Measurements from ENCODE around the gene MYCBPAP. TPM values are rescaled to one million over a fixed set of nuclear protein-coding genes. Genes with fewer than 3 reads are reported as not detected.

MYCBPAP gene
- total and polyA plus RNA-seq, 2 donors (not counting 3 experiments of a cell fraction or from before 2014, with no cell fraction given) = 0.40 to 0.66 TPM

- TF ChIP-seq MYC (IDR thresholded peaks at IDR 0.05; ENCODE audit: low read depth, low read length) = no peak
- no peak for TF ChIP-seq EZH2 (IDR thresholded peaks at IDR 0.05; ENCODE audit: borderline replicate concordance, low read depth, low read length, severe bottlenecking)
- TF ChIP-seq POLR2A (IDR thresholded peaks at IDR 0.05; ENCODE audit: low read depth, low read length) = no peak
- no peak for TF ChIP-seq FOS (IDR thresholded peaks at IDR 0.05; ENCODE audit: borderline replicate concordance, insufficient read depth, low read length)
- no peak for TF ChIP-seq CTCF (IDR thresholded peaks at IDR 0.05; ENCODE audit: extremely low read depth in 1 of 2, insufficient read depth in 1 of 2, low read depth in 1 of 2, low read length in 2 of 2)
- no peak for TF ChIP-seq MAX (IDR thresholded peaks at IDR 0.05; ENCODE audit: insufficient read depth, insufficient read length)
- no peak for TF ChIP-seq POLR2AphosphoS5 (IDR thresholded peaks at IDR 0.05; ENCODE audit: insufficient read depth, low read depth, low read length)
- no peak for TF ChIP-seq JUN (IDR thresholded peaks at IDR 0.05; ENCODE audit: borderline replicate concordance, insufficient read depth, insufficient read length, low read depth)
- no peak for TF ChIP-seq GATA2 (IDR thresholded peaks at IDR 0.05; ENCODE audit: insufficient read depth, insufficient read length, low read depth, low read length)
- no peak overlapping the region for H3K9ac ChIP-seq (replicated peaks; ENCODE audit: extremely low read depth, insufficient read depth, low read length)
- no peak overlapping the region for H3K4me2 ChIP-seq (ENCODE audit: insufficient read depth, low read length)
- intact Hi-C loops (cut with micrococcal nuclease) (no loop called here), dilution Hi-C loops (cut with MboI; ENCODE audit: extremely low pct_ligation_motif_present, low sequenced_read_pairs) (no loop called here)
- FAIRE-seq = no peak
- H4K20me1 ChIP-seq (replicated peaks; ENCODE audit: control insufficient read depth, extremely low read depth, insufficient read depth, low read length) = no peaks in the 10 kb centered on the region
- no TSS peak for BruUV-seq (replicated peaks)
- H3K36me3 ChIP-seq (ENCODE audit: control insufficient read depth in 2 of 2, extremely low read depth in 1 of 2, insufficient read depth in 2 of 2, low read length in 2 of 2) = no peaks in the 10 kb centered on the region
- ChIA-PET CTCF (no interaction called here), POLR2A (no interaction called here)
- H3K9me1 ChIP-seq (replicated peaks; ENCODE audit: control insufficient read depth, extremely low read depth, insufficient read depth, low read length) = no peaks in the 10 kb centered on the region
- no peak overlapping the region for H3K4me3 ChIP-seq (replicated peaks in 1 of 3; ENCODE audit: insufficient read depth in 1 of 3, low read depth in 1 of 3, low read length in 3 of 3)
- H3K27me3 ChIP-seq (ENCODE audit: control insufficient read depth in 2 of 2, insufficient read depth in 2 of 2, low read length in 2 of 2) = peaks cover 13 to 23% of the 10 kb centered on the region in 2 experiments
- H3K4me1 ChIP-seq (ENCODE audit: control insufficient read depth, extremely low read depth, insufficient read depth, low read length) = no peaks in the 10 kb centered on the region
- no peaks in the 10 kb centered on the region for H3K9me3 ChIP-seq (replicated peaks; ENCODE audit: control insufficient read depth, insufficient read depth, low read length)
- no peak overlapping the region for H3K27ac ChIP-seq (ENCODE audit: insufficient read depth, low read depth, low read length)
- H2AFZ ChIP-seq (ENCODE audit: low read depth, low read length) = no peak overlapping the region
- no peaks in the 10 kb centered on the region for H3K79me2 ChIP-seq (ENCODE audit: control insufficient read depth, insufficient read depth, low read length)
- DNase-seq (ENCODE audit: low read depth, low spot score) = no peak
Observed at GRCh38 chr17:50527949-50528474, 19.8 kb downstream of the MYCBPAP start.

All from endothelial cell of umbilical vein (primary cell).